GM10266 (cell line): ENCODE data around the gene AP5Z1.
"Not testable (repeated sequence)": the region's sequence is repeated elsewhere in the genome, so short reads cannot be mapped to it uniquely, and the experiment has no call there.

Experiments
- DNase-seq: peaks from one replicate; pipeline ENCODE4 v3.0.0; 2012; ENCODE audit errors: extremely low spot score
- TF ChIP-seq, protein P1 (sequence below): IDR thresholded peaks from 2 replicates; pipeline ENCODE4 v1.5.1; 2012; ENCODE audit warnings: mild to moderate bottlenecking, low read depth; ENCODE audit not compliant: control insufficient read depth, insufficient read depth; ENCODE audit errors: missing control alignments

The AP5Z1 gene

DNA sequence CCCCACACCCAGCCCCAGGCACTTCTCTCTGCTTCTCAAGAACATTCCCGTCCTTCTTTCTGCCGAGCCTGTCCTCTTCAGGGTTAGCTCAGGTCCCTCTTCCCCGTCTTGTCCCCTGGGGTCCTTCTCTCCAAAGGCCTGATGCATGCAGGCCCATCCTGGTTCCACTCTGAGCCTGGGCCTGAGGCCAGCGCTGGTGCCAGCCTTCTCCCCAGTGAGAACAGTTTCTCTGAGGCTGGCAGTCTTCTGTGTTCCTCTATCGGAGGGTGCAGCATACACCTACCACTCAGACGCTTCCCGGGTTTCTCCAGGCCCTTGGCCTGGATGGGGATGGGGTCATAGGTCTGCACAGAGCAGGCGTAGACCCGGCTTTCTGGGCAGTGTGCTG is 14.6 kb downstream of the AP5Z1 start:
- DNase-seq: no peak
- TF ChIP-seq, protein P1, sequence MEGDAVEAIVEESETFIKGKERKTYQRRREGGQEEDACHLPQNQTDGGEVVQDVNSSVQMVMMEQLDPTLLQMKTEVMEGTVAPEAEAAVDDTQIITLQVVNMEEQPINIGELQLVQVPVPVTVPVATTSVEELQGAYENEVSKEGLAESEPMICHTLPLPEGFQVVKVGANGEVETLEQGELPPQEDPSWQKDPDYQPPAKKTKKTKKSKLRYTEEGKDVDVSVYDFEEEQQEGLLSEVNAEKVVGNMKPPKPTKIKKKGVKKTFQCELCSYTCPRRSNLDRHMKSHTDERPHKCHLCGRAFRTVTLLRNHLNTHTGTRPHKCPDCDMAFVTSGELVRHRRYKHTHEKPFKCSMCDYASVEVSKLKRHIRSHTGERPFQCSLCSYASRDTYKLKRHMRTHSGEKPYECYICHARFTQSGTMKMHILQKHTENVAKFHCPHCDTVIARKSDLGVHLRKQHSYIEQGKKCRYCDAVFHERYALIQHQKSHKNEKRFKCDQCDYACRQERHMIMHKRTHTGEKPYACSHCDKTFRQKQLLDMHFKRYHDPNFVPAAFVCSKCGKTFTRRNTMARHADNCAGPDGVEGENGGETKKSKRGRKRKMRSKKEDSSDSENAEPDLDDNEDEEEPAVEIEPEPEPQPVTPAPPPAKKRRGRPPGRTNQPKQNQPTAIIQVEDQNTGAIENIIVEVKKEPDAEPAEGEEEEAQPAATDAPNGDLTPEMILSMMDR: no peak

DNA sequence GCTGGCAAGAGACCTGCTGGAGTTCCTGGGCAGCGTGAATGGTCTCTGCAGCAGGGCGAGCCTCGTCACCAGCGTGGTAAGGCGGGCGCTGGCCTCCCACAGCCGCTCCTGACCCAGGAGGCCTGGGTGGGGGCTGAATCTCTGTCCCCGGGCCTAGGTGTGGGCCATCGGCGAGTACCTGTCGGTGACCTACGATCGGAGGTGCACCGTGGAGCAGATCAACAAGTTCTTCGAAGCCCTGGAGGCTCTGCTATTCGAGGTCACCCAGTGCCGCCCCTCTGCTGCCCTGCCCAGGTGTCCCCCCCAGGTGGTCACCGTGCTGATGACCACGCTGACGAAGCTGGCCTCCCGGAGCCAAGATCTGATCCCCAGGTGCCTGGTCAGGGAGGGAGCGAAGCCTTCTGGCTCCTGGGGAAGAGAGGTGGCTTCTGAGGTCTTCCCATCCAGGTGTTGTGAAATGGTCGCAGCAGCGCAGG is 15.1 kb downstream of the AP5Z1 start:
- DNase-seq: no peak
- TF ChIP-seq, protein P1: no peak

DNA sequence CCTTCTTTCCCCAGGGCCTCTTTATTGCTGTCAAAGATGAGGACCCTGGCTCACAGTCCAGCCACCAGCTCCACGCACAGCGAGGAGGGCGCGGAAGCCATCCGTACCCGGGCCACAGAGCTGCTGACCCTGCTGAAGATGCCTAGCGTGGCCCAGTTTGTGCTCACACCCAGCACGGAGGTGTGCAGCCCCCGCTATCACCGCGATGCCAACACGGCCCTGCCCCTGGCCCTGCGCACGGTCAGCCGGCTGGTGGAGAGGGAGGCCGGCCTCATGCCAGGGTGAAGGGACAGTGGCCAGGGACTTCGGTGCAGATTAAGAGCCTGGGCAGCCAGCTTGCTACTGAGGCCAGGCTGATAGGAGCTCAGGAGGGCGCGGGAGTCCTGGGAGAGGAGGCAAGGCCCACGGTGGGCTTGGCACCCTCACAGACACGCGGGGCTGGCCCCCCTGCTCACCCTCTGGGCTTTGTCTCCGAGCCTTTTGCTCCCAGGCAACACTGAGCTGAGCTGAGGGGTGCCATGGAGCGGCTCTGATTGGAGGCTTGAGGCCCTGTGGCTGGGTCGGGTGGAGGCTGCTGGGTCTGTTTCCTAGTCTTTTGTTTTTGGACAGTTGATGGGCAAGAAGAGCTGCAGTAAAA is 15.8 kb downstream of the AP5Z1 start:
- no peak for DNase-seq

DNA sequence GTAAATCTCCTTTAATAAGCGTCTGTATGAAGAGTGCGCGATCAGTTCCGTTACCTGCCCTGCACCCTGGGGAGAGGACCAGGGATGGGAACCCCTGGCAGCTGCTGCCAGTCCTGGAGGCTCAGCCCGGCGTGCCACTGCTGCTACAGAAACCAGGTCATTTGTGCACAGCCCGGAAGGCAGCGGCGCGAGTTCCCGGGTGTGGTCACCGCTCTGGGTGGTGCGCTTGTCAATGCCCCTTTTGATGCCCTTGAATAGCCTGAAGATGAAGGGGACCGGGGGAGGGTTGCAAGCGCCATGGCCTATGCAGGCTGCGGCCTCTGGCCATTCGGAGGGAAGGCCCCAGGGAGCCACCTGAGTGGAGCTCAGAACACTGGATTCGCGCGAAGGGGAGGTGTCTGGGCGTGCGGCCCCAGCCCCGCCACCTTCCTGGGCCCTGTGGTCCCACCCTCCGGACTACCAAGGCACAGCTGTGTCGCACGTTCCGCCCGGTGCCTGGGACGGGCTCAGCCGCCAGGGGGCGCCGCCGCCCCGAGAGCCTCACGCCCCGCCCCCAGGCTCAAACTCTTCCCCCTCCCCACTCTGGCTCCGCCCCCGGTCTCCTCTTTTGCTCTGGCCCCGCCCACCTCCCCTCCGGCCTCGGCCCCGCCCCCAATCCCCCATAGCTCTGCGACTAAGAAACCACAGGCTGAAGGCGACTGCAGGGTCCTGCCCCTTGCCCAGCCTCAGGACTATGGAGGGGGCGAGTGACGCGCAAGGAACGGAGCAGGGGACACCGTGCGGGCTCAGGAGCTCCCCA is 16.5 kb downstream of the AP5Z1 start:
- TF ChIP-seq, protein P1: peak; percentile 74
- peak; percentile 96 for DNase-seq

More for the DNA sequence above, 15.8 kb downstream of the AP5Z1 start:
- TF ChIP-seq, protein P1: no peak

DNA sequence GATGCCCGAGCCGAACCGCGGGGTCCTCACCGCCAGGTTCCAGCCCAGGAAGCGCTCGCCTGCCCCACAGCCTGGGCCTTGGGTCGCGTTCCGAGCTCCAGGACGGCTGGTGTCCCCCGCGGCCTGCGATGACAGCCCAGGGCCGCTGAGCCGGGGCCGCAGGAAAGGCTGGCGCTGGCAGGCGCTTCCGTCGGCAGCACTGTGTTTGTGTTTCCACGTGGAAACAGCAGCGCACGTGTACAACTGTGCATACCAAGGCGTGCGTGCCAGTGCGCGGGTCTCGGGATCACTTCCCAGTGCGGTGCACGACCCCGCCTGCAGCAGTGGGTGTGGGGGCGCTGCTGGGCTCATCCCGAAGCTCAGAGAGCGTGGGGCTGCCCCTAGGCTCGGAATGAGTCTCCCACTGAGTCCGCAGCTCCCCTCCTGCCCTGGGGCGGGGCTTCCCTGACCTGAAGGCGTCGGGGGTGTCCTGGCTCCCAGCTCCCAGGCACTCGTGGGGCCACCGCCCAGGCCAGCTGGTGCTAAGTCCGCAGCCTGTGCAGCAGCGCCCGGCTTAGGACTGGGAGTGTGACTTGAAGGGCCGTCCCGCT is 17.2 kb downstream of the AP5Z1 start:
- TF ChIP-seq, protein P1: no peak
- DNase-seq: no peak

DNA sequence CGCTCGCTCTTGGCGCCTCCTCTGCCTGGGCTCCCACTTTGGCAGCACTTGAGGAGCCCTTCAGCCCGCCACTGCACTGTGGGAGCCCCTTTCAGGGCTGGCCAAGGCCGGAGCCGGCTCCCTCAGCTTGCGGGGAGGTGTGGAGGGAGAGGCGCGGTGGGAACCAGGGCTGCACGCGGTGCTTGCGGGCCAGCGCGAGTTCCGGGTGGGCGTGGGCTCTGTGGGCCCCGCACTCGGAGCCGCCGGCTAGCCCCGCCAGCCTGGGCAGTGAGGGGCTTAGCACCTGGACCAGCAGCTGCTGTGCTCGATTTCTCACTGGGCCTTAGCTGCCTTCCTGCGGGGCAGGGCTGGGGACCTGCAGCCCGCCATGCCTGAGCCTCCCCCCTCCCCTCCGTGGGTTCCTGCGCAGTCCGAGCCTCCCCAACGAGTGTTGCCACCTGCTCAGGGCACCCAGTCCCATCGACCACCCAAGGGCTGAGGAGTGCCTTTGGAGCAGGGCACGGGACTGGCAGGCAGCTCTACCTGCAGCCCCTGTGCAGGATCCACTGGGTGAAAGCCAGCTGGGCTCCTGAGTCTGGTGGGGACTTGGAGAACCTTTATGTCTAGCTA is 18.1 kb downstream of the AP5Z1 start:
- not testable (repeated sequence) for DNase-seq

DNA sequence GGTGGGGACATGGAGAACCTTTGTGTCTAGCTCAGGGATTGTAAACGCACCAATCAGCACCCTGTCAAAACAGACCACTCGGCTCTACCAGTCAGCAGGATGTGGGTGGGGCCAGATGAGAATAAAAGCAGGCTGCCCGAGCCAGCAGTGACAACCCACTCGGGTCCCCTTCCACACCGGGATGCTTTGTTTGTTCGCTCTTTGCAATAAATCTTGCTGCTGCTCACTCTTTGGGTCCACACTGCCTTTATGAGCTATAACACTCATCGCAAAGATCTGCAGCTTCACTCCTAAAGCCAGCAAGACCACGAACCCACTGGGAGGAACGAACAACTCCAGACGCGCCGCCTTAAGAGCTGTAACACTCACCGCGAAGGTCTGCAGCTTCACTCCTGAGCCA is 18.7 kb downstream of the AP5Z1 start:
- not testable (repeated sequence) for DNase-seq
